WTC11 (cell line): Measurements from ENCODE around the gene BAK1. TPM values are rescaled to one million over a fixed set of nuclear protein-coding genes. Genes with fewer than 3 reads are reported as not detected.

ENCODE experiments used
- ATAC-seq: fragments of 200-7000 bp; cut with Tn5 transposase; 2 replicates; pipeline ENCODE4 v1.10.0; 2021; ENCODE audit warnings: mild to moderate bottlenecking, moderate library complexity
- CTCF ChIA-PET: fragments of 300-600 bp; sonication (Branson Sonifier 250); formaldehyde crosslinking; loops from one replicate; lab custom pipeline; 2021; ENCODE audit warnings: antibody characterized with exemption; lab: Charles Lee
- POLR2A ChIA-PET: fragments of 350-600 bp; sonication (Branson Sonifier 250); formaldehyde crosslinking; loops from one replicate; lab custom pipeline; 2021; ENCODE audit warnings: antibody characterized with exemption; lab: Charles Lee
- DNase-seq: peaks from one replicate; pipeline ENCODE4 v3.0.0; 2021; ENCODE audit warnings: low spot score
- H3K27ac Mint-ChIP-seq: 2 replicates; pipeline ENCODE4 v1.8.0; 2021; ENCODE audit warnings: mixed read lengths
- H3K27me3 Mint-ChIP-seq: 2 replicates; pipeline ENCODE4 v1.8.0; 2021; ENCODE audit warnings: low read depth, mild to moderate bottlenecking, moderate library complexity, mixed read lengths
- H3K36me3 Mint-ChIP-seq: 2 replicates; pipeline ENCODE4 v1.8.0; 2021; ENCODE audit warnings: mixed read lengths
- H3K4me1 Mint-ChIP-seq: 2 replicates; pipeline ENCODE4 v1.8.0; 2022; ENCODE audit warnings: mixed read lengths
- H3K4me3 Mint-ChIP-seq: 2 replicates; pipeline ENCODE4 v1.8.0; 2021; ENCODE audit warnings: mild to moderate bottlenecking, moderate library complexity, mixed read lengths
- H3K9me3 Mint-ChIP-seq: 2 replicates; pipeline ENCODE4 v1.8.0; 2021; ENCODE audit warnings: mixed read lengths
- AFF4 ChIP-seq: sonication (generic); formaldehyde crosslinking; IDR thresholded peaks from 2 replicates; pipeline ENCODE4 v1.8.1; 2023; ENCODE audit warnings: mild to moderate bottlenecking, missing genetic modification reagents, borderline replicate concordance
- EMX1 ChIP-seq: fragments of 250-450 bp; sonication (Bioruptor Pico); IDR thresholded peaks from 2 replicates; pipeline ENCODE4 v1.8.0; 2021; ENCODE audit warnings: mild to moderate bottlenecking
- ETV6 ChIP-seq: sonication (generic); formaldehyde crosslinking; IDR thresholded peaks from 2 replicates; pipeline ENCODE4 v1.8.1; 2022; ENCODE audit warnings: mild to moderate bottlenecking, missing genetic modification reagents
- GABPB1 ChIP-seq: sonication (generic); formaldehyde crosslinking; IDR thresholded peaks from 2 replicates; pipeline ENCODE4 v1.8.1; 2023; ENCODE audit warnings: mild to moderate bottlenecking, missing genetic modification reagents
- GRHL2 ChIP-seq: fragments of 250-450 bp; sonication (Bioruptor Pico); IDR thresholded peaks from 2 replicates; pipeline ENCODE4 v1.8.0; 2022; ENCODE audit warnings: mild to moderate bottlenecking, moderate library complexity; ENCODE audit not compliant: insufficient replicate concordance, severe bottlenecking
- HMGA2 ChIP-seq: fragments of 250-450 bp; sonication (Bioruptor Pico); IDR thresholded peaks from 2 replicates; pipeline ENCODE4 v1.4.0; 2021; ENCODE audit warnings: mild to moderate bottlenecking, moderate library complexity
- NFATC4 ChIP-seq: fragments of 250-450 bp; sonication (Bioruptor Pico); IDR thresholded peaks from 2 replicates; pipeline ENCODE4 v1.9.0; 2021; ENCODE audit warnings: mild to moderate bottlenecking
- NFE2L1 ChIP-seq: sonication (generic); formaldehyde crosslinking; IDR thresholded peaks from 2 replicates; pipeline ENCODE4 v1.8.1; 2023; ENCODE audit warnings: missing genetic modification reagents
- PREB ChIP-seq: sonication (generic); formaldehyde crosslinking; IDR thresholded peaks from 2 replicates; pipeline ENCODE4 v1.8.1; 2022; ENCODE audit warnings: mild to moderate bottlenecking, missing genetic modification reagents, moderate library complexity, borderline replicate concordance
- TEAD4 ChIP-seq: sonication (generic); formaldehyde crosslinking; IDR thresholded peaks from 2 replicates; pipeline ENCODE4 v1.8.0; 2022; ENCODE audit warnings: mild to moderate bottlenecking, missing genetic modification reagents
- ZBTB43 ChIP-seq: sonication (generic); formaldehyde crosslinking; IDR thresholded peaks from 2 replicates; pipeline ENCODE4 v1.8.1; 2023; ENCODE audit warnings: mild to moderate bottlenecking, missing genetic modification reagents
- total RNA-seq: library from RNA; stranded (reverse); gene quantifications from 3 replicates; pipeline ENCODE4 v1.2.3, GENCODE V29; 2021
- TF ChIP-seq, protein P1 (sequence below): fragments of 250-450 bp; sonication (Bioruptor Pico); conservative IDR thresholded peaks from 2 replicates; pipeline ENCODE4 v1.9.0; 2021; ENCODE audit warnings: mild to moderate bottlenecking

BAK1 gene
- total RNA-seq, 1 experiment from 2014 or later: 40.5 TPM

- no peak for ATAC-seq
- no peak overlapping the region for H3K4me3 Mint-ChIP-seq
- TF ChIP-seq, protein P1, sequence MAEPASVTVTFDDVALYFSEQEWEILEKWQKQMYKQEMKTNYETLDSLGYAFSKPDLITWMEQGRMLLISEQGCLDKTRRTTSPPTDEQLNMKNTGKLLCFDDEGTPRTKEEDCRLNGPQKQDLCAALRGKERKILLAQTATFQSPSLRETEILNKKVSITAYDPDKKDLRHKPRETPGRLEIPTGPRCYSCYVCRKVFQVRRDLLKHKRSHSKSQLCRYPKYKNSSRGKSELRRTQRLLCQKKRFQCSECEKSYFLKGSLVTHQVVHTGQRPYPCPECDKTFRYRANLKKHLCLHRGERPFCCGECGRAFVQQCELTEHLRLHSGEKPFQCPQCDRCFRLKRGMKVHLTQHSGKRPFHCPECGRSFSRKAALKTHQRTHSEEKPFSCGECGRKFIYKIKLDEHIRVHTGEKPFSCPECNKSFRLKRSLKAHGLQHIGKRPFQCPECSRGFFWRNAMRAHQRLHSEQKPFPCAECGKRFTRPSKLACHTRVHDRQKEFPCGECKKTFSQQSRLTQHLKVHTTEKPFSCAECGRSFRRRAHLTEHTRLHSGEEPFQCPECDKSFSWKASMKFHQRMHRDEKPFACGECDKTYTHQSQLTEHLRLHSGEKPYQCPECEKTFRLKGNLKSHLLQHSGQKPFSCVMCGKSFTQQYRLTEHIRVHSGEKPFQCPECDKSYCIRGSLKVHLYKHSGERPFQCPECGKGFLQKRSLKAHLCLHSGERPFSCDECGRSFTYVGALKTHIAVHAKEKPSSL (CRISPR knock-in tag): no peak
- TF ChIP-seq TEAD4 (CRISPR knock-in tag): no peak
- POLR2A ChIA-PET: no interaction called here
- H3K9me3 Mint-ChIP-seq: no peaks in the 10 kb centered on the region
- no peaks in the 10 kb centered on the region for H3K27me3 Mint-ChIP-seq
- no peak for DNase-seq
- no peak overlapping the region for H3K27ac Mint-ChIP-seq
- peaks cover 2% of the 10 kb centered on the region; the same call in 1 of the 2 replicates for H3K4me1 Mint-ChIP-seq
- CTCF ChIA-PET: interaction anchor here (0.6 kb wide), 1 partner anchor 35 kb away, joined by 3 read pairs; no protein-coding TSS in a partner anchor
- no peaks in the 10 kb centered on the region for H3K36me3 Mint-ChIP-seq
Measured at GRCh38 chr6:33551538-33551937, 28.5 kb downstream of the BAK1 start.

DNA sequence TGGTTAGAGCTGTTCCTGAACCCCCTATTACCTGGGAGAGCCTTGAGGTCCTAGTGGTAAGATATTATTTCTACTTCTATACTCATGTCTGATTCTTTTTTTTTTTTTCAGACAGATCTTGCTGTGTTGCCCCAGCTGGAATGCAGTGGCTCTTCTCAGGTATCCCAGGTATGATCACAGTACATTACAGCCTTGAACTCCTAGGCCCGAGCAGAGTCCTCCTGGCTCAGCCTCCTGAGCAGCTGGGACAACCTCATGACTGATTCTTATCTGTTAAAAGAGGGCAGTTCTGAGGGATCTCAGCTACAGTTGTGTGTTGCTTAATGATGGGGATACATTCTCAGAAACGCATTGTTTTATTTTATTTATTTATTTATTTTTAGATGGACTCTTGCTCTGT lies 30.2 kb downstream of the BAK1 start:
- POLR2A ChIA-PET: interaction anchor here (0.8 kb wide), 1 partner anchor 10 kb away, joined by 5 read pairs; no protein-coding TSS in a partner anchor
- H3K9me3 Mint-ChIP-seq: no peaks in the 10 kb centered on the region
- peaks cover 2% of the 10 kb centered on the region; the same call in 1 of the 2 replicates for H3K4me1 Mint-ChIP-seq
- no peaks in the 10 kb centered on the region for H3K27me3 Mint-ChIP-seq
- no peak overlapping the region for H3K27ac Mint-ChIP-seq
- no peak for TF ChIP-seq PREB
- TF ChIP-seq EMX1 (CRISPR knock-in tag): no peak
- no peak for TF ChIP-seq NFE2L1 (CRISPR knock-in tag)
- TF ChIP-seq GABPB1 (CRISPR knock-in tag): no peak
- no peak for TF ChIP-seq HMGA2 (CRISPR knock-in tag)
- no peak for TF ChIP-seq ETV6 (CRISPR knock-in tag)
- ATAC-seq (no peak), DNase-seq (no peak)
- CTCF ChIA-PET: interaction anchor here (0.9 kb wide), 1 partner anchor 153 kb away, joined by 4 read pairs; no protein-coding TSS in a partner anchor
- no peaks in the 10 kb centered on the region for H3K36me3 Mint-ChIP-seq
- no peak overlapping the region for H3K4me3 Mint-ChIP-seq

DNA sequence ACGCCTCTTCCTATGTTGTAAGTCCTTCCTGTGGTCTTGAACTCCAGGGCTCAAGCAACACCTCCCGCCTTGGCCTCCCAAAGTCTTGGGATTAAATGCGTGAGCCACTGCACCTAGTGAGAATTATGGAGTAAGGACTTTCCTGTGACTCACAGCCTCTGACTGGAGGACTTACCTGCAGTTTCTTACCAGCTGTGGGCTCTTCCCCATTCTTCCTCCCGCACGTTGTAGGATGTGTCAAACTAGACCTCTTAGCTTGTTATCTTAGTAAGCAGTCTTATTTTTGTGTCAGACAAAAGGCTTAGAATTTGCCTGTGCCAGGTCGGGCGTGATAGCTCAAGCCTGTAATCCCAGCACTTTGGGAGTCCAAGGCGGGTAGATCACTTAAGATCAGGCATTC lies 30.9 kb downstream of the BAK1 start:
- ATAC-seq: no peak
- H3K4me3 Mint-ChIP-seq: no peak overlapping the region
- no peak for DNase-seq
- POLR2A ChIA-PET: no interaction called here
- no peaks in the 10 kb centered on the region for H3K27me3 Mint-ChIP-seq
- no peaks in the 10 kb centered on the region for H3K36me3 Mint-ChIP-seq
- H3K9me3 Mint-ChIP-seq: no peaks in the 10 kb centered on the region
- no peak overlapping the region for H3K27ac Mint-ChIP-seq
- H3K4me1 Mint-ChIP-seq: peaks cover 2% of the 10 kb centered on the region; the same call in 1 of the 2 replicates
- CTCF ChIA-PET: interaction anchor here (0.6 to 1.1 kb wide), 3 partner anchors 31 to 154 kb away, joined by 3 to 4 read pairs (median 3); partner anchors contain the start of gene BAK1
- TF ChIP-seq NFATC4 (CRISPR knock-in tag) (no peak), ZBTB43 (no peak), GRHL2 (CRISPR knock-in tag) (no peak), AFF4 (CRISPR knock-in tag) (no peak)
- TF ChIP-seq, protein P1 (CRISPR knock-in tag): no peak
- TF ChIP-seq, all 79 proteins: peak for 0
